HG02678 (cell line): ENCODE results near the gene GOLGA6L2.
"Not testable (repeated sequence)": the region's sequence is repeated elsewhere in the genome, so short reads cannot be mapped to it uniquely, and the experiment has no call there.

Experiments used
- ATAC-seq: cut with Tn5 transposase; IDR thresholded peaks from one replicate; pipeline ENCODE4 v1.9.1; 2021; ENCODE audit warnings: mild to moderate bottlenecking, moderate library complexity; ENCODE audit not compliant: unreplicated experiment

GOLGA6L2 gene, protein sequence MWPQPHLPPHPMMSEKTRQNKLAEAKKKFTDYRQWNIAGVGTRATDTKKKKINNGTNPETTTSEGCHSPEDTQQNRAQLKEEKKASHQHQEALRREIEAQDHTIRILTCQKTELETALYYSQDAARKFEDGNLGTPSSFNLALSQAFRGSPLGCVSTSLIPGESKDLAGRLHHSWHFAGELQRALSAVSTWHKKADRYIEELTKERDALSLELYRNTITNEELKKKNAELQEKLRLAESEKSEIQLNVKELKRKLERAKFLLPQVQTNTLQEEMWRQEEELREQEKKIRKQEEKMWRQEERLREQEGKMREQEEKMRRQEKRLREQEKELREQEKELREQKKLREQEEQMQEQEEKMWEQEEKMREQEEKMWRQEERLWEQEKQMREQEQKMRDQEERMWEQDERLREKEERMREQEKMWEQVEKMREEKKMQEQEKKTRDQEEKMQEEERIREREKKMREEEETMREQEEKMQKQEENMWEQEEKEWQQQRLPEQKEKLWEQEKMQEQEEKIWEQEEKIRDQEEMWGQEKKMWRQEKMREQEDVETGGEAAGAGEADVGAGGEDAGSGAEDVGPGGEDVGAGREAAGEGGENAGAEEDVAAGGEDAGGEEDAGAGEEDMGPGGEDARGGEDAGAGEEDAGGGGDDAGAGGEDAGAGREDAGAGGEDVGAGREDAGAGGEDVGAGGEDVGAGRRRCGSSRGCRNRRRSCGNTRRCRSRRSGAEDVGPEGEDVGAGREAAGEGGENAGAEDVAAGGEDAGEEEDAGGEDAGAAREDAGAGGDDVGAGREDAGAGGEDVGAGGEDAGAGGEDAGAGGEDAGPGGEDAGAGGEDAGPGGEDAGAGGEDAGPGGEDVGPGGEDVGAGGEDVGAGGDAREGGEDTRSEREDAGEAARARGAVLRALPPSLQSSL

DNA sequence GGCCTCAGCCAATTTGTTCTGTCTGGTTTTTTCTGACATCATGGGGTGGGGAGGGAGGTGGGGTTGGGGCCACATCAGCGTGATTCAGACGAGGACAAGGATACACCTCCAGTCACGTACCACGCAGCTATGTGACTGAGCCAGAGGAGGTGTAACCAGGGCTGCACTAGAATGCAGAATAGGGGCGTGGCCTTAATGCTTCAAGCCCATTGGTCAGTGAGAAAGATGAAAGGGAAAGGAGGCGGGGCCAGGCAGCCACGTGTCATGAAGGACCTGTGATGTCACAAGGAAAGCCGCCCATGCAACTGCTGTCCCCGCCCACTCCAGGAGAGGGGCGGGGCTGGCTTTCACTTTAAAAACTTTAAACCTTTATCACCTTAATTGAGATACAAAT lies at the start of gene GOLGA6L2:
Gene GOLGA6L2 (minus strand): TSS at position 137 of the 394 bp plus-strand sequence. CDS start 62 bp downstream, at position 75.
- no peak for ATAC-seq

DNA sequence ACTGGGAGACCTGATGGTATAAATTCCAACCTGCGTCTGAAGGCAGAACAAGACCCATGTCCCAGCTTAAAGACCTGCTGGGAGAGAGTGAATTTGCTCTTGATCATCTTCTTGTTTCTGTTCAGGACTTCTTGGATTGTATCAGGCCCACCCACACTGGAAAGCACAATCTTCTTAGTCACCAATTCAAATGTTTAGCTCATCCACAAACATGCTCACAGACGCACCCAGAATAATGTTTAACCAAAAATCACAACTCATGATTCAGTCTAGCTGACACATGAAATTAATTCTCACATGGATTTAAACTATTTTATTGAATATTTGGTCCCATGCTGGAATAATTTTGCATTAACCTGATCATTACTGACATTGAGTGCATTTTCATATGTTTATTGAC lies 37.8 kb upstream of the GOLGA6L2 start:
- ATAC-seq, result no peak

DNA sequence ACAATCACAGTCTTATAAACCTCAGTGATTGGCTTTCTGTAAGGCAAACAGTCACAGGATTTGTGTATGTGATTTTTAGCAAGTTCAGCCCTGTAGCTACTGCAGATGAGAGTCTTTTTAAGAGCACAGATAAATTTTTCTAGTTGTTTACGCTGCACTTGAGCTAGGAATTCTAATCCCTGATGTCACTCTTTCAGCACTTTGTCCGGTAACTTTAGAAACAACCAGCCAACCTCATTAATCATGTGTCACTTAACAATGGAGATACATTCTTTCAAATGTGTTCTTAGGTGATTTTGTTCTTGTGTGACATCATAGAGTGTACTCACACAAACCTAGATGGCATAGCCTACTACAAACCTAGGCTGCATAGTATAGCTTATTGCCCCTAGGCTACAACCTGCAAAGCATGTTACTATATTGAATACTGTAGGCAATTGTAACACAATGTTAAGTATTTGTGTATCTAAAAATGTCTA lies 36.8 kb upstream of the GOLGA6L2 start:
- no peak for ATAC-seq

DNA sequence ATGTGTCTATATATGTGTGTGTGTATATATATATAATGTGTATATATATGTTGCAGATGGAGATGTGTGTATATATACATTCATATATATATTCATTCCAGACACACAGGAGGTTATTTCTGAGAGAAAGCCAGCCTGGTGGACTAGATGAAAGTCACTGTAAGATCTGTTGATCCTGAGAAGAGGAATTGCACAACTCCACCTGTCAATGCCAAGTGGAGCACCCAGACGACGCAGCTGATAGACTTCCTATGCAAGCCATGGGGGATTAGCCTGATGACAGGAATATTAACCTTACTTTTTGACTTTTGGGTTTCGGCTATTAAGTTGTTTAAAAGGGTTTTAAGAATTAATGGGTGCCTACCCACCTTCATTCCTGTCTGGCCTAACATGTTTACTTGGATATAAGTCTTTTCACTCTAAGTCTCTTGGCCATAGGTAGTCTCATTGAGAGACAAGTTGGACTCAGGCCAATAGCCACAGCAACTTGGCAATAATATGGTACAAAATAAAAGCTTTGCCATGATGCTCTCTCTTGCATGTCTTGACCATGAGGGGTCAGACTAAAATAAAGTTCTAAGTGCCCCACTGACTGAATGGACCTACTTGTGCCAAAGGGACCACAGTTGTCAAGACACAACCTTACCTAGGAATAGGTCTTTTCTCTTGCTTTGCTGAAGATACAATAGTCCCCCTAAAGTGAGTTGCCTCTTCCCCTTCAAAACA lies 35.9 kb upstream of the GOLGA6L2 start:
- ATAC-seq, result no peak

DNA sequence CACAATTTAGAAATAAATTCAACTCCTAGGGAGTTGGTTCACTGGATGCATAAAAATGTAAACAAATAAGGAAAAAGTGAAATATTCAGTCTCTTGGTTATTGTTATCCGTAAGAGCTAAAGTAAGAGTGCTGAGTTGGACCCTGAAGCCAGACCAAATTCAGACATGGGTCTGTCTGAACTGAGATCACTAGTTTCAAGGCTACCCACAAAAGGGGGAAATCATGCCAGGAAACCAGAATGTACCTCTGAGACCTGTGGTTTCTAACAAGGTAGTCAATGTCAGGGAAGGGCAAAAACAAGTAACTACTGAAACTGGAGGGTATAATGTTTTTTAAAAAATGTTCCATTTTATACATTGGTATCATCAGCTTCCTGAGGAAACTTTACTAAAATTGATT lies 35.2 kb upstream of the GOLGA6L2 start:
- ATAC-seq, result no peak

DNA sequence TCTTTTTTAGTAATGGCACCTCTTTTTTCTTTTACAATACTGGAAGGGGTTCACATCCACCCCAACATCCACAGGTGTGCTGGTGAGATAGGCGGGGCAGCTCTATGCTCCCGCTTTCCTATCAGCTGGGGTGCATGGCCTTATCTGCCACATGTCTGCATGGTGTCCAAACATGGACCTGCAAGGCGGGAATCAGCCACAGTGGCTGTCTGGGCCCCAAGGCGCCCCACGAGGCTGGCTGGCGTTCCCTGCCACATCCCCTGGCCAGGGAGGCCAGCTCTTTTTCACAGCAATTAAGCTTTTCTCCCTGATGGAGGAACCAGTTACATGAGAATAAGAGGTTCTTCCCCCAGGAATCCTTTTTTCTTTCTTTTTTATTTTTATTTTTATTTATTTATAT lies 30.9 kb upstream of the GOLGA6L2 start:
- ATAC-seq, result no peak

DNA sequence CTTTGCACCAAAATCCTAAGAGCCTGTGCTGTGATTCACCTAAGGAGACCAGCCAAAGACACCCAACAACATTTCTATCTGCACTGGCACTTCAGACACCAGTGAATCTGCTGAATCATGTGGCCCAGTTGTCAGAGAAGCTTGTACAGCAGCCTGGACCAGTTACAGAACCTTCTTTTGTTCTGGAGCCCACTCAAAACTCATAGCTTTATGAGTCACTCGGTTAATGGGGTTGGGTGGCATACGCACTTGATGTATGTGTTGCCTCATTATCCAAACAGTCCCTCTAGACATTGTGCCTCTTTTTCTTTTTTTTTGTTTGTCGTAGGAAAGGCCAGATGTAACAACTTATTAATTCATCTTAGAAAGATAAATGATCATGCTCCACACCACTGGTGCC lies 25.6 kb upstream of the GOLGA6L2 start:
- ATAC-seq, result no peak

DNA sequence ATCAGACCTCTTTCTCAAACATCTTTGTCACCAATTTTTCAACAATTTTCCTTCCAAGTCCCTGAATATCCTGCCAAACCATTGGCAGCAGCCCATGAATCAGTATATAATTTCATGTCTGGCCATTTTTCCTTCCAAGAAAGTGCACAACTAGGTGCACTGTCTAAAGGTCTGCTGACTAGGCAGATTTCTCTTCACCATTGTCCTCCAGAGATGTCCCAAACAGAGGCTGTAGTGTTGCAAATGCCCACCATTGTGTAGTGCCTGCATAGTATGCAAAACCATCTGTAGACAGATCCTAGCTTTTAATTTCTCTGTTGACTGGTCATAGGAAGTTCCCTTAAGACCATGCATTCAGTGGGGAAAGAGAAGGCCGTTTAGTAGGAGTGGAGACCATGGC lies 25.0 kb upstream of the GOLGA6L2 start:
- ATAC-seq, result no peak

DNA sequence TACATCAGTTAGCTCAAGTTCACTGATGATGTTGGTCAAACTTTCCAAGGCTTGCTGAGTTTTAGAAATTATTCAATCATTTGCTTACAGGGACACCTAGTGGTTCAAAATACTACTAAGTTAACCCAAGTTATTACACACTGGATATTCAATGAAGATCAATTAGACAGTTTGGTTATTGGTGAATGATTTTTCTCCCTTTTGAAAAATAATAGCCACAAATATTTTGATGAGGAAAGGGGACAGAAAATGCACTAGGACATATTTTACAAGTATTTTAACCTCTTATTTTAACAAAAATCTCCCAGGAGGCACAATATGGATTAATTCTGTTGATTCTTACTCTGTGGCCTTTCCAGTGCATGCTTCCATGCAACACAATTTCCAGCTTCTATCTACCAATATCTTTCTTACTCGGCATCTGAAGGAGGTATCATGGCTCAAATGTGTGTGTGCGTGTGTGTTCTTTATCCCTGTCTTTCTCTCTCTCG lies 20.1 kb upstream of the GOLGA6L2 start:
- ATAC-seq, result no peak

DNA sequence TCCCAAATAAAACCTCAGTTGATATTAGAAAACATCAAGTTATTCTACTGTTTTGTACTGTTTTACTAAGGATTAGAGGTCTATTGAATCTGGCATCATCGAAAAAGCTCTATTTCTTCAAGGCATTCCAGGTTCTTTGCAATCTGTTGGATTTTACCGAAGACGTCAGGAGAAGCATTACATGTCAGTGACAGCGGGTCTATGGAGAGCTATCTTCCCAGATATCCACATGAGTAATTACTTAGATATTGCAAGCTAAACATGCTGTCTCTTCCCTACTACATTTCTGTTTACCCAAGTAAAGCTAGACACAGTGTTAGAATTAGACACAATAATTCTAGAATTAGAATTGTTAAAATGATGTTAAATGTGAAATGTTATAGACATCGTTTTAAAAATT lies 10.8 kb upstream of the GOLGA6L2 start:
- no peak for ATAC-seq

DNA sequence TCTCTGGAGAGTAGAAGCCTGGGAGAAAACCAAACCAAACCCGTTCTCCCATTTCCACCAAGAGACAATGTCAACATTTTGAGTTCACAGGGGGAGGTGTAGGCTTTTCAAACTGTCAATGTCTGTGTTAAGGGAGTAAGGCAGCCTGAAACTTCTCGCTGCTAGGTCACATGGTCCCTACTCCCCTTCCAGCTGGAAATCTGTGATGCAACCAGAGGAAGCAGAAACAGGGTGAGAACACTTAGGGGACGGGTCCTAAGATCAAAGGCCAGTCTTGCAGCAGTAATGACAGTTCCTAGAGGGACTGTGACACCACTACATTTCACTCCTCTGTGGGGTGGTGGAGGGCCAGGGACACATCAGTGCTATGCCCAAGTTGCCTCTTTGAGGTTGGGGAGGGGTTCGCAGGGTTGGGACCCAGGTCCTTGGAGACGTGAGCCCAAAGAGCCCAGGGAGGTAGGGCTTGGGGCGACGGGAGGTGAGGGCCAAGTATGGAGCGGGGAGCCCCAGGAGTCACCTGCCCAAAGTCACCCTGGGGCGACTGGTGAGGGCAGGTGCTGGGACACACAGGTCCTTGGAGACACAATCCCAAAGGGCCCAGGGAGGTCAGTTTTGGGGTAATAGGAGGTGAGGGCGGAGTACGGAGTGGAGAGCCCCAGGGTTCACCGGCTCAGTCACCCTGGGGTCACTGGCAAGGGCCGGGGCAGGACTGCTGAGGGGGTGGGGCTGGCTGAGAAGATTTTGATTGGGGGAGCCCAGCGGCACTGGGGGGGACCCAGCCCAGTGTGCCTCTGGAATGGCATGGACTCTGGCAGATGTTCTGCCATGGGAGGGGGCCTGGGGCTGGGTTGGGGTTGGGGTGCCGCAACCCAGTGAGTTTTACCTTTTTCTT lies 582 bp downstream of the GOLGA6L2 start:
- ATAC-seq, result no peak

DNA sequence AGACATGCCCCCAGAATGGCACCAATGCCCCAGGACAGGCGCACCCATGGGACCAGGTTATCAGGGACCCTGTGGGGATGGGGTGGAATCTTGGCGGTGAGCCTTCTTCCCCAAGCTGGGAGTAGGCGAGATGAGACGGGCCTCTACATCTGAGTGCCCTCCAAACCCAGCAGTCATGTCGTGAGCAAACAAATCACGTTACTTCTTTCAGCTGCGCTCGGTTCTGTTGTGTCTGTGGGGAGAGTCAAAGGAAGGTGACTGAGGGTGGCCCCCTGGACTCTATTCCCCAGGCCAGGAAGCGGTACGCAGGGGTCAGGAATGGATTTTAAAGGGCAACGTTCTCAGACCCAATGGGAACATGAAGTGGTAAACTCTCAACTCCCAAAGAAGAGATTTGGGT lies 2.8 kb downstream of the GOLGA6L2 start:
- ATAC-seq, result no peak

DNA sequence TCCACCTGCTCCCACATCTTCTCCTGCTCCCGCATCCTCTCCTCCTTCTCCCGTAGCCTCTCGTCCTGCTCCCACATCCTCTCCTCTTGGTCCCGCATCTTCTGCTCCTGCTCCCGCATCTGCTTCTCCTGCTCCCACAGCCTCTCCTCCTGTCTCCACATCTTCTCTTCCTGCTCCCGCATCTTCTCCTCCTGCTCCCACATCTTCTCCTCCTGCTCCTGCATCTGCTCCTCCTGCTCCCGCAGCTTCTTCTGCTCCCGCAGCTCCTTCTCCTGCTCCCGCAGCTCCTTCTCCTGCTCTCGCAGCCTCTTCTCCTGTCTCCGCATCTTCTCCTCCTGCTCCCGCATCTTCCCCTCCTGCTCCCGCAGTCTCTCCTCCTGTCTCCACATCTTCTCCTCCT lies 5.8 kb downstream of the GOLGA6L2 start:
- no peak for ATAC-seq

DNA sequence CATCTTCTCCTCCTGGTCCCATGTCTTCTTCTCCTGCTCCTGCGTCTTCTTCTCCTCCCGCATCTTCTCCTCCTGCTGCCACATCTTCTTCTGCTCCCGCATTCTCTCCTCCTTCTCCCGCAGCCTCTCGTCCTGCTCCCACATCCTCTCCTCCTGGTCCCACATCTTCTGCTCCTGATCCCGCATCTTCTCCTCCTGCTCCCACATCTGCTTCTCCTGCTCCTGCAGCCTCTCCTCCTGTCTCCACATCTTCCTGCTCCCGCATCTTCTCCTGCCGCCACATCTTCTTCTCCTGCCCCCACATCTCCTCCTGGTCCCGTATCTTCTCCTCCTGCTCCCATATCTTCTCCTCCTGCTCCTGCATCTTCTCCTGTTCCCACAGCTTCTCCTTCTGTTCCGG lies 6.4 kb downstream of the GOLGA6L2 start:
- no peak for ATAC-seq

DNA sequence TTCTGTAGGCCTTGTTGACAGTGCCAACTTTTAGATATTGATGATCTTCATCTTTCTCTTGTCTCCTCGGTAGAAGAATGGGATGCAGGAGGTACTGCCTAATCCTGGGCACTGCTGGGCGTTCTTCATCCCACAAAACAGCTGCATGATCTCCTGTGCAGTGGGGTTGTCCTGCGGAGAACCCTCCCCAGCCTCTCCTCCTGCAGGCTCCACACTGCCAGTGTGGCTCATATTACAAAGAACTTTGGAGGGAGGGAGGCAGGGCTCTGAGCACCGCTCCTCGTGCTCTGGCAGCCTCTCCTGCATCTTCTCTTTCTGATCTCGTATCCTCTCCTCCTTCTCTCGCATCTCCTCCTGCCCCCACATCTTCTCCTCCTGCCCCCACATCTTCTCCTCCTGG lies 7.5 kb downstream of the GOLGA6L2 start:
- ATAC-seq, result no peak

DNA sequence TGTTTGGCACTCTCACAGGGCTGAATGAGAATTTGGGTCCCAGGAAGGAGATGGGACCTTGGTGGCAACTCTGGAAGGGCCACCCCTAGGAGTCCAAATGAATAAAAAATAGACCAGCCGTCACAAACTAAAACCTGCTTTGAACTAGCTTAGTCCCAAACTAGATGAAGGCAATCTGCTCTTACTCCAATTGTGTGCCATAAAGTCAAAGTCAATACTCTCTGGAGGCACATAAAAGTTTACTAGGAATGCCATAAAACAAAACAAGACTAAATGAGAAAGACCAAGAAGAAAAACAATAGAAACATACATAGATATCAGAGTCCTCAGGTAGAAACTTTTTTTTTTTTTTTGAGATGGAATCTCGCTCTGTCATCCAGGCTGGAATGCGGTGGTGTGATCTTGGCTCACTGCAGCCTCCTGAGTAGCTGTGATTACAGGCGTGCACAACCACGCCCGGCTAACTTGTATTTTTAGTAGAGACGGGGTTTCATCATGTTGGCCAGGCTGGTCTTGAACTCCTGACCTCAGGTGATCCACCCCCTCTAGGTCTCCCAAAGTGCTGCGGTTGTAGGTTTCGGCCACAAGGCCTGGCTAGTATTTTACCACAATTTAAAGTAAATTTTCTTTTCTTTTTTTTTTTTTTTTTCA lies 8.1 kb downstream of the GOLGA6L2 start:
- no peak for ATAC-seq

DNA sequence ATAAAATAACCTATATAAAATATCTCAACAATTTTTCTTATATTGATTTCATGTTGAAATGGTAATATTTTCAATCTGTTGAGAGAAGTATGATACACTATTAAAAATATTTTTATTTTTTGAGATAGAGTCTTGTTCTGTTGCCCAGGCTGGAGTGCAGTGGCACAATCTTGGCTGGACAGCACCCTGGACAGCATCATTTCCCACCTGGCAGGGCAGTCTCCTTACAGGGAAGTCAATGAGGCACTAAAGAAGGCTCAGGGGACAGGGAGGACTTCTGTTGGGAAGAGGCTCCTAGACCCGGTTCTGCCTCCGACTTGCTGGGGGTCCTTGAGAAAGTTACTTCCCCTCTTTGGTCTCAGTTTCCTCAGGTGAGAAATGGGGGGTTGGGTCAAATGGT lies 9.4 kb downstream of the GOLGA6L2 start:
- ATAC-seq, result no peak

DNA sequence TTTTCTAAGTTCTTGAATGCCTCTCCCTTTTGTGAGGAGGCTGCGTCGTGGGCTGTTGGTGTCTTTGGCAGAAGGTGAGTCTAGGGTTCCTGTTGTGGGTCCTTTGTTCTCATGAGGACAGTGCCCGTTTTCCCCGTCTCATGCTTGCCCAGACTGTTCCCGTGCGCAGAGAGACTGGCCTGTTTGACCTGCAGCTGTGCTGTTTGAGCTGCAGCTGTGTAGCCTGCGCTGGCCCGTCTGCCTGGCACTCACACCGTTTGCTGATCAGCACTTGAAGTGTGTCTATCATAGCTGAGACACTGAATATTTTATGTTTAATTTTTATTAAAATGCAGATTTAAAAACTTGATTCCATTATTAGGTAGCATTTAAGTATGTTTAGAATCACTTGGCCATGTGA lies 9.9 kb downstream of the GOLGA6L2 start:
- no peak for ATAC-seq

DNA sequence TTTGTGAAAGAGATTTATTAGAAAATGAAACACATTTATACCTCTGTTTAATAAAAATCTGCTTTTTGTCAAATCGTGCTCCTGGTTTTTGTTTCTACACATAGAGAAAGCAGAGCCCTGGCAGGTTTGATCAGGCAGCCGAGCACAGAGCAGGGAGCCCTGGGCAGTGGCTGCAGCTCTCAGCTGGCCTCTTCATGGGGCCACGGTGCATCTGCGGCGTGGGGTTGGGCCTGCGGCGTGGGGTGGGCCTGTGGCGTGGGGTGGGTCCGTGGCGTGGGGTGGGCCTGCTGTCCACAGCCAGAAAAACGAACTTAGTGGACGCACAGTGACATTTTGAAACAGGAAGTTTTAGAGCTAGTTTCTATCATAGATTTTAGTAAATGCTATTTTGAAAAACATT lies 10.6 kb downstream of the GOLGA6L2 start:
- ATAC-seq, result no peak

DNA sequence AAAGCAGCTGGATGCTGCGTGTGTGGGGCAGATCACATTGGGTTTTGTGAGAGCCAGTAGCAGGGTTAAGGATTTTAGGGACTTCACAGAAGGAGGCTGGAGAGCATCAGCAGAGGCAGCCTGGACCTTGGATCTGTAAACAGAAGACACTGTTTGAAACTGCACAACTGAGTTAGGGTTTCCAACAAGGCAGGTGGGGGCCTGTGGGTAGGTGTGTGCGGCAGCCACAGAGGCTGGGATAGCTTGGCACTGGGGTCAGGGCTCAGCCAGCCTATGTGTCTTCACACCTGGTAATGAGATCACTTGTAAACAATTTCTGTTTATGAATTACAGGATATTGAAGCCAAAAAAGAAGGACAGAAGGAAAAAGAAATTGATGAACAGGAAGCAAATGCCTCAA lies 12.3 kb downstream of the GOLGA6L2 start:
- not testable (repeated sequence) for ATAC-seq
